ENCODE data around the gene ZNF787. TPM values are rescaled to one million over a fixed set of nuclear protein-coding genes. Genes with fewer than 3 reads are reported as not detected.

Gene ZNF787
- total and polyA plus RNA-seq, 2 of the 13 experiments (the other 11 are each of a cell fraction or from before 2014, with no cell fraction given), result 15.1 to 42.8 TPM

- TF ChIP-seq HNF1A (IDR thresholded peaks at IDR 0.05; ENCODE audit: low read depth), result no peak
- TF ChIP-seq HNF1A (CRISPR knock-in tag; IDR thresholded peaks at IDR 0.05; ENCODE audit: borderline replicate concordance), result 0 out of 2 replicates have a peak, but pooled peaks have one; percentile 19
- TF ChIP-seq ZNF691 (CRISPR knock-in tag; IDR thresholded peaks at IDR 0.05; ENCODE audit: borderline replicate concordance, low read depth), result no peak; the same call in 1 of the 2 replicates
- peak; percentile 72 for TF ChIP-seq RXRB (CRISPR knock-in tag; IDR thresholded peaks at IDR 0.05; ENCODE audit: borderline replicate concordance)
- TF ChIP-seq ZNF510 (CRISPR knock-in tag; IDR thresholded peaks at IDR 0.05; ENCODE audit: low read depth), result 0 out of 2 replicates have a peak, but pooled peaks have one; percentile 66
- TF ChIP-seq XRCC5 (optimal IDR thresholded peaks at IDR 0.05; ENCODE audit: low read length), result peak; percentile 84
- no peak for TF ChIP-seq MAZ (IDR thresholded peaks at IDR 0.05; ENCODE audit: borderline replicate concordance, low read depth, low read length)
- 0 out of 2 replicates have a peak, but pooled peaks have one; percentile 37 for TF ChIP-seq MAZ (CRISPR knock-in tag; IDR thresholded peaks at IDR 0.05; ENCODE audit: low read depth)
- TF ChIP-seq ZFP90 (CRISPR knock-in tag; IDR thresholded peaks at IDR 0.05; ENCODE audit: borderline replicate concordance), result no peak
- TF ChIP-seq GTF3A (CRISPR knock-in tag; conservative IDR thresholded peaks at IDR 0.05), result 0 out of 2 replicates have a peak, but pooled peaks have one; percentile 40
- no peak for TF ChIP-seq XBP1 (CRISPR knock-in tag; IDR thresholded peaks at IDR 0.05)
- no peak for TF ChIP-seq MED13 (CRISPR knock-in tag; IDR thresholded peaks at IDR 0.05)
- peak; percentile 56; the same call in 1 of the 2 replicates for TF ChIP-seq ZNF839 (CRISPR knock-in tag; IDR thresholded peaks at IDR 0.05; ENCODE audit: borderline replicate concordance)
- no peak for TF ChIP-seq ZNF720 (CRISPR knock-in tag; IDR thresholded peaks at IDR 0.05)
- TF ChIP-seq ZNF572 (CRISPR knock-in tag; IDR thresholded peaks at IDR 0.05), result no peak
- no peak for TF ChIP-seq ZBTB46 (CRISPR knock-in tag; IDR thresholded peaks at IDR 0.05; ENCODE audit: borderline replicate concordance)
- TF ChIP-seq KDM2A (CRISPR knock-in tag; IDR thresholded peaks at IDR 0.05; ENCODE audit: borderline replicate concordance, low read depth), result peak; percentile 63; the same call in 1 of the 2 replicates
- TF ChIP-seq POGK (CRISPR knock-in tag; conservative IDR thresholded peaks at IDR 0.05), result 0 out of 2 replicates have a peak, but pooled peaks have one; percentile 46
Observed at GRCh38 chr19:56066152-56067023, 54.7 kb downstream of the ZNF787 start (continued).

All from HepG2 (cell line).